COLO668 (cell line): Measurements from ENCODE around the gene RHBG.
"Not testable (repeated sequence)": the region's sequence is repeated elsewhere in the genome, so short reads cannot be mapped to it uniquely, and the experiment has no call there.

Experiments used
- DNase-seq: peaks from one replicate; lab custom pipeline; 2025; ENCODE audit not compliant: unreplicated experiment; lab: John Stamatoyannopoulos, UW

The RHBG gene

GRCh38 chr1:156368889-156369684 is at the start of gene RHBG:
Gene RHBG, plus strand, starts transcription at chr1:156369211. Its CDS starts 39 bp downstream, at chr1:156369250.
- DNase-seq: peak; percentile 81

GRCh38 chr1:156319664-156320063 is 49.3 kb upstream of the RHBG start:
- DNase-seq: no peak

GRCh38 chr1:156320560-156320959 is 48.5 kb upstream of the RHBG start:
- DNase-seq: no peak

GRCh38 chr1:156323179-156323578 is 45.8 kb upstream of the RHBG start:
- not testable (repeated sequence) for DNase-seq

GRCh38 chr1:156336242-156336641 is 32.8 kb upstream of the RHBG start:
- no peak for DNase-seq

GRCh38 chr1:156337052-156337887 is 31.7 kb upstream of the RHBG start:
- no peak for DNase-seq

- DNase-seq: no peak
Observed at GRCh38 chr1:156337888-156338179, 31.2 kb upstream of the RHBG start.

GRCh38 chr1:156338180-156338976 is 30.6 kb upstream of the RHBG start, which contains the start of the genes CCT3 and TSACC:
Gene CCT3, minus strand, starts transcription at chr1:156338292. Its CDS starts 108 bp downstream, at chr1:156338184.
Gene TSACC, plus strand, starts transcription at chr1:156338526. Its CDS starts 1,232 bp downstream, at chr1:156339758.
- peak; percentile 99 for DNase-seq

- DNase-seq: no peak
Observed at GRCh38 chr1:156342166-156342955, 26.6 kb upstream of the RHBG start.

- DNase-seq: no peak
Observed at GRCh38 chr1:156344409-156344808, 24.6 kb upstream of the RHBG start.

- not testable (repeated sequence) for DNase-seq
Observed at GRCh38 chr1:156346035-156346434, 23.0 kb upstream of the RHBG start.

- no peak for DNase-seq
Observed at GRCh38 chr1:156346636-156347035, 22.4 kb upstream of the RHBG start.

- no peak for DNase-seq
Observed at GRCh38 chr1:156347331-156347730, 21.7 kb upstream of the RHBG start.

- DNase-seq: not testable (repeated sequence)
Observed at GRCh38 chr1:156352481-156352880, 16.5 kb upstream of the RHBG start.

GRCh38 chr1:156356262-156356874 is 12.6 kb upstream of the RHBG start:
- no peak for DNase-seq

- peak; percentile 86 for DNase-seq
Observed at GRCh38 chr1:156356875-156357534, 12.0 kb upstream of the RHBG start.

GRCh38 chr1:156357977-156358376 is 11.0 kb upstream of the RHBG start:
- no peak for DNase-seq

GRCh38 chr1:156358641-156359040 is 10.4 kb upstream of the RHBG start:
- no peak for DNase-seq

- no peak for DNase-seq
Observed at GRCh38 chr1:156359249-156359648, 9.8 kb upstream of the RHBG start.
